SHP77 (cell line): ENCODE data around the gene EMC8.

Experiments
- DNase-seq, 2 experiments: peaks; one replicate each; lab custom pipeline; 2025; lab: John Stamatoyannopoulos, UW

The EMC8 gene

DNA sequence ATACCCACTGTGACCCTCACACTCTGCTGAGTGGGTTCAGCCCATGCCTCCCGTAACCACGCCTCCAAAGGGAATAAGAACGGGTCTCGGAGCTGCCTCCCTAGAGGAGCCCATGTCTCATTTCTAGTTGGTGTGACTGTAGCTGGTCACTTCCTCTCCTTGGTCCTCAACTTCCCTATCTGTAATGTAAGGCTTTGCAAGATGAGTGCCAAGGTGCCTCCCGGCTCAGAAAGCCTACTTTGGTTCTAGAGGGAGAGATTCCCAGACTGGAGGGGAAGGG lies 69.2 kb downstream of the EMC8 start:
- DNase-seq, result no peak

DNA sequence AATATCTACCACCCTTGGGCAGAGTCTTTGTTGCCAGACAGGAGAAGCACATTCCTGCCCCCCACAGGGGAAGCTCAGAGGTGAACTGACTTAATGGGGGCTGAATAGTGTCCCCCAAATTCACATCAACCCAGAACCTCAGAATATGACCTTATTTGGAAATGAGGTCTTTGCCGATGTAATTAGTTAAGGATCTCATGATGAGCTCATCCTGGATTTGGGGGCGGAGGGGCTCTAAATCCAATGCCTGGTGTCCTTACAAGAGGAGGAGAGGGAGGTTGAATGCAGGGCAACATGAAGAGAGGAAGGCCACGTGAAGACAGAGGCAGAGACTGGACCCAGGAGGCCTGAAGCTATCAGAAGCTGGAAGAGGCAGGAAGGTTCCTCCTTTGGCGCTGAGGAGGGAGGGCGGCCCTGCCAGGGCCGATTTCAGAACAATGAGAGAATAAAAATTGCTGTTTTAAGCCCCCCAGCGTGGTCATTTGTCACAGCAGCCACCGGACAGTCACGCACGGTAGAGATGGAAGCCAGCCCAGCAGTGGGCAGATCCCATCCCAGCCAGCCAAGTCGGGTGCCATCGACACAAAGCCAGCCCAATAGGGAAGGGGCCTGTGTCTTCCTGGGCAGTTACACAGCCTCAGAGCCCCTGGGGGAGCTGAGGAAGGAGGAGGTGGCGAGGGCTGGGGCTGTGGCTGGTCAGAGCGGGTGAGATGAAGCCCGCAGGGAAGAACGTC lies 69.7 kb downstream of the EMC8 start:
- DNase-seq, result no peak

DNA sequence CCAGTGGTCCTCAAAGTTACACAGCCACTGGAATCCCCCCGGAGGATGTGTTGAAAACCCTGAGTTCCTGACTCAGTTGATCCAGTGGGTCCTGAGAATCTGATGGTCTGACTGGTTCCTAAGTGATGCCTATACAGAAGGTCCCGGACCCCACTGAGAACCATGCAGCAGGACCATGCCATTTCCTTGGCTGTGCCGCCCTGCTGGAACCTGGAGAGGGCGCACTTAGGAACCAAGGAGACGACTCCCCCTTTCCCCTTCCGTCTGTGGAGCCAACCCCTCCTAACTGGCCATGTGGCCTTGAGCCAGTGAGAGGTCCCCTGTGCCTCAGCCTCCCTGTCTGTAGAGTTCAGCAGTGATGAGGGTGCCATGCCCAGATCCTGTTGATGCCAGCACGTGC lies 70.5 kb downstream of the EMC8 start:
- no peak for DNase-seq
